ENCODE results near the gene SCN2B.

SCN2B gene, protein sequence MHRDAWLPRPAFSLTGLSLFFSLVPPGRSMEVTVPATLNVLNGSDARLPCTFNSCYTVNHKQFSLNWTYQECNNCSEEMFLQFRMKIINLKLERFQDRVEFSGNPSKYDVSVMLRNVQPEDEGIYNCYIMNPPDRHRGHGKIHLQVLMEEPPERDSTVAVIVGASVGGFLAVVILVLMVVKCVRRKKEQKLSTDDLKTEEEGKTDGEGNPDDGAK
- total RNA-seq: 0 reads per million in 4 donors

DNA sequence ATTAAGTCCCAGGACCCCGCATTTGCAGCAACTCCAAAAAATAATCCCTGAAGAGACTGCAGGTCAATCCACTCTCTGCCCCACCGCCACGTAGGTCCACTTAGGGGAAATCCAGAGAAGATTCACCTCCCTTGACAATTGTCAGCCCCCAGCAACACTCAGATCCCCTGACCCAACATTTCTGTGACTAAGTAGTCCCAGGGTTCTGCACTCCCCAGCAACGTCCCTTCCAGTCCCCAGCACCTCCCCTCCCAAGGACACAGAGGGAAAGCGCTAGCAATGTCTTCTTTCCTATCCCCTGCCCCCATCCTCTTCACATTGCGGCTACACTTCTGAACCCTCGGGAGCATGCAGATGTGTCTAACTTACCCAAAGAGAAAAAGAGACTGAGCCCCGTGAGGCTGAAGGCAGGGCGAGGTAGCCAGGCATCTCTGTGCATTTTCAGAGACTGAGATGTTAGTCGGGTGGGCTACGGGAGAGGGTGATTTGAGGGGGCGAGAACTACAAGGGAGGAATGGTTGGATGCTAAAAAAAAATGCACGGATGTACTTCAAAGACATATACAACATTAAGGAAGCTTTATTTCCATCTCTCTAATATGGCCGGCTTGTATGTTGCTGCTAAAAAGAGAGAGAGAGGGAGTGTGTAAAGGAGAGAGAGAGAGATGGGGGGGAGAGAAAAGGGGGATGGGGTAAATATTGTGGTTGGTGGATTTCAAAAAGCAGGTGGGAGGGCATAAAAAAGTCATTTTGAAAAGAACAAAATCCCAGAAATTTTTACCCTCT is at the start of gene SCN2B:
Gene SCN2B (minus strand): TSS at position 647 of the 785 bp plus-strand sequence. CDS start 208 bp downstream, at position 439.
- DNase-seq: no peak

DNA sequence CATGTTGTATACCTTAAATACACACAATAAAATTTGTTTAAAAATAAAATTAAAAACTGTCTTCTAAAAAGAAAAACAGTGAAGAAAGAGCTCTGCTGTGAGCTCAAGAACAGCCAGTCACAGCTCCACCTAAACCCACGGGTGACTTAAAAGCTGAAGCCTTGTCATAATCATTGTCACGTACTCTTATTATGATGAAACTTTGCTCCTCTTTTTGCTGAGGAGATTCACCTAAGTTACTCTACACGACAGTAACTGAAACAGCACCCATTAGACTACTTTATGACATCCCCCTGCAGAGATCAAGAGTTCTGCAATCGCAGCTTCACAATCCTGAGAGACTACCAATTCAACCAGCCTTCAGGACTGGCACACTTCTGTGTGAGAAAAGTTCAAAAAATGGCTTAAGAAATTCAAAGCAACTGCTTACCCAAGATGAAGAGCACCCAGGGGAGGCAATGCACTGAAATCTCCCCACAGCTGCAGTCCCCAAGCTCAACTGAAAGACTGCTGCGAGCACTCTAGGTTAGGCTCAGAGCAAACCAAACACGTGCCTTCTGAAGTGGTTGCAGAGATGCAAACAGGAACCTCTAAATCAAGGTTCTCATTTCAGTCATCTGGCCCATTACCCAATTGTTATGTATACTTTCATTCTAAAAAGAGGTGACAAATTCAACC is 48.2 kb upstream of the SCN2B start, which contains the start of gene JAML:
Gene JAML (minus strand): TSS at position 501 of the 678 bp plus-strand sequence. CDS start 10,145 bp downstream, outside the sequence.
- DNase-seq: peak in 4 of 5 donors; percentile 33 to 91 (median 54)

DNA sequence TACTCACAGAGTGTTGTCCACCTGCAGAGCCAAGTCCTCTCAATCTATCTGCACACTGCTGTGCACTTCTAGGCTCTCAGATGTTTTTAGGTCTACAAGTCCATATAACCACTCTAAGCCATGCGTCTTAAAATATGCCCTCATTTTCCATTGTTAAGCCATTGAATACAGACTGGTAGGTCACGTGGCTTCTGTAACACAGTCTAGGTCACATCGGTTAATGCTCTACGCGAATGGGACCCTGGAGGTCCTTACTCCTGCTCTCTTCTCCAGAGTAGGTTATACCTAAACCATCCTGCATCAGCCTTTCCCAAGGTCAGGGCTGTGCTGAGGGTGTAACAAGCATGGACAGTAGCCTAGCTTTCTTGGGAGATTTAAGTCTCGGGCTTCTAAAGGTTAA is 47.6 kb upstream of the SCN2B start:
- peak in 1 of 5 donors; percentile 60 for DNase-seq

DNA sequence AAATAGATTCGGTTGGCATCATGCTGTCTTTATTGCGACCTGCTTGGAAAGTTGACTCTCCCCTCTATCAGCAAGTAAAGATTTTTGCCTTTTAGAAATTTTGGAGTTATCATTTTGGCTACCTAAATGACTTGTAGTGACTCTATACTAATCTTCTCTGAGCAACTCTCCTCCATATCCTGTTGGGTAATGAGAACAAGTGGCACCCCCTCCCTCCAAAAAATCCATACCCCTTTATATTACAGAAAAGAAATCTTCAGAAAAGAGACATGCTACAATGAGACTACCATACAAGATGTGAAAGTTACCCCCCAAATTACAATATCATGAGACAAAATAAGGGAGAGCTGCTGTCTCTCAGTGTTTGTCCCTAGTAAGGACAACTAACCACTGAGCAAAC is 47.1 kb upstream of the SCN2B start:
- DNase-seq: peak in 1 of 5 donors; percentile 52

DNA sequence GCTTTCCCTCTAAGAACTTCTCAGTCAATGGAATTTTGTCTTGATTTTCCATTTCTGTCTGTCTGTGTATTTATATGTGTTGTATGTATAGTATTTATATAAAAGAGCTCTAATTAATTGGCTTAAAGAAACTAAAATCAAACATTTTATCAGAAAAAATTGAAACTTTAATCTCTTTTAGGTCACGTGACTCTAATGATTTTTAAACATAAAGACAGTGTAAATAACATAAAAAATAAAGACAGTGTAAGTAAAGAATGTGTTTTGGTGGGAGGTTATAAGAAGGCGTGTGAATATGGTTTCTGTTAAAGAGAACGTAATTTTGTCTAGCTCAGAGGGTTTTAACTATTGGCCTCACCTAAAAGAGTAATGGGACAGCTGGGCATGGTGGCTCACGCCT is 46.0 kb upstream of the SCN2B start:
- no peak for DNase-seq

DNA sequence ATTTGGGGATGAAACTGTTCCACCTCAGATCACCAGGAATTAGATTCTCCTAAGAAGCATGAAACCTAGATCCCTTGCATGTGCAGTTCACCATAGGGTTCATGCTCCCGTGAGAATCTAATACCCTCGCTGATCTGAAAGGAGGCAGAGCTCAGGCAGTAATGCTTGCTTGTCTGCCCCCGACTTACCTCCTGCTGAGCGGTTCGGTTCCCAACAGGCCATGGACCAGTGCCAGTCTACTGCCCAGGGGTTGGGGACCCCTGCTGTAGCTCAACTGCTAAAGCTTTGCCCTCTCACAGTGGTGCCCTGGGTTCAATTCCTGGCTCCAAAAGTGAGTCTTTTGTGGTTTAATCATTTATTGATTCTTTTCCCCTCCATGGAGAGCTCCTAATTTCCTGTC is 45.0 kb upstream of the SCN2B start:
- DNase-seq: no peak

DNA sequence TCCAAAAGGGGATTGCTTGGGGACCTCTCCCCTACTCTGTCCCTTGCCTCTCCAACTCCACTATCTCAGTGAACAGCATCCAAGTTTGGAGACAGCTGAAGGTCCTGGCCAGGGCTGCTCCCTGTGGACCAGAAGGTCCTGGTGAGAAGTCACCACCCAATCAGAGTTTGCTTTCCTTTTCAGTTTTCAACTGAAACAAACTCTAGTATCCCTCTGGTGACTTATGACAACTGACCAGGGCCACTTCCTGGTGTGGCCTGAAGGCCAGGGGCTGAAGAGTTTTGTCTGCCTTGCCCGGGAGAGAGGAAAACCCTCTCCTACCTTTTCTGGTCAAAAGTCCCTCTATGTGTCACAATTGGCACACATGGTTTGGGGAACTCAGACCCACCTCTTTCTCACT is 43.3 kb upstream of the SCN2B start:
- no peak for DNase-seq

DNA sequence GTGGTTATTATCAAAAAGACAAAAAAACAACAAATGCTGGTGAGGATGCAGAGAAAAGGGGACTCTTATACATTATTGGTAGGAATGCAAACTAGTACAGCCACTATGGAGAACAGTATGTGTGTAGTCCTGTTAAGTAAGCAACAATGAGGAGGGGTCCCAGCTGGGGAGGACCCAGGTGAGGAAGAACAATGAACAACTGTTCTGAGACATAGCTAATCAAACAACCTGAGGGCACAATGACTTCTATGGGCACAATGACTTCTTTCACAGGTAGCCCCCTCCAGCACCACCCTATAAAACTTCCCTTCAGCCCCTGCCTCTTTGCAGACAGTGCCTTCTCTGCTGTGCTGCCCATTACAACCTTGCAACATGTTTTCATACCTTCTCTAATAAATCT is 42.8 kb upstream of the SCN2B start:
- DNase-seq: no peak

DNA sequence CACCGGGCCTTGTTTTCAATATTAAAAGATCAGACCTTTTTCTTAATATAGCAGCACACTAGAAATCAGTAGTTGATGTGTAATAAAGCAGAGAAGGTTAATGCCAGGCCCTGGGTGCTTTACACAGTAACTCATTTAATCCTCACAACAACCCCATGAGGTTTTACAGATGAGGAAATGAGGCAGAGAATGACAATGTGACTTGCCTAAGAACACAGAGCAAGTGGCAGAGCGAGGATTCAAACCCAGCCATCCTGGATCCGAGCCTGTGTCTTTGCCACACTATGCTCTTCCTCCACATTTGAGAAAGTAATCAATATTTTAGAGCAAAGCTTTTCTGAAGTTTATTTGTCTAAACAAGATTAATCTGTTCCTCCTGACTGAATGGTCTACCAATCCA is 41.1 kb upstream of the SCN2B start:
- DNase-seq: peak in 1 of 5 donors; percentile 67

DNA sequence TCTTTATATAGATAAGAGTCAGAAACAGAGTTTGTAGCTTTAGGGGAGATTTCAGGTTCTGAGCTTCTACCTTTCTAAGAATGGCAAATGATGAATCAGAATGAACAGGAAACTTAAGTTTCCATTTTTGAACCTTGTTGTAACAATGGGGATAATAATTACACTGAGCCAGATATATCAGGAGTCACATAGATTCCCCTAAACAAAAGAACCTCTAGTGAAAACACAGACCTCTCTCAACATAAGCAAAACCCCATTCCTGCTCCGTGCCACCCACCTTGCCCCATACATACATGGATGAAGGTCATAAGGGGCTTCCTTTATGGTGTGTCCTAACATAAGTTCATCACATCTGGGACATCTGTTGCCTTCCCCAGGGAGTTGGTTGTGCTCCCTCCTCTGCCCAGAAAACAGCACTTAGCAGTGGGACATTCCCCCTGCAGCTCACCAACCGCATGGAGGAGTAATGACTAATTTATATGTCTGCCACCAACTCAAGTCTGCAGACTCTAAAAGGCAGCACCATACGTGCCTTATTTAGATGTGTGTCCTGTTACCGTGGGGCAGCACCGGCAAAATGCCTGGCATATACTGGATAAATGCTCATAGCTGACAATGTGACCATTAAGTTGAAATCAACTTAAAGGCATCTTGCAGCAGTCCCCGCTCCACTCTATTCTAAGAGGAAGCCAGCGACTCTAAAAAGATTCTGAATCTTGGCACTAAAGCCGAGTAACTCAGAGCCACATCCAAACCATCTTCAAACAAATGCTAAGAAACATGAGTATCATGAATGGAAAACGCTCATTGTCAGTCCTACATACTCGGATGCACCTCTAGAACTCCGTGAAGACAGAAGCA is 40.4 kb upstream of the SCN2B start:
- DNase-seq: peak in 2 of 5 donors; percentile 19 to 72

DNA sequence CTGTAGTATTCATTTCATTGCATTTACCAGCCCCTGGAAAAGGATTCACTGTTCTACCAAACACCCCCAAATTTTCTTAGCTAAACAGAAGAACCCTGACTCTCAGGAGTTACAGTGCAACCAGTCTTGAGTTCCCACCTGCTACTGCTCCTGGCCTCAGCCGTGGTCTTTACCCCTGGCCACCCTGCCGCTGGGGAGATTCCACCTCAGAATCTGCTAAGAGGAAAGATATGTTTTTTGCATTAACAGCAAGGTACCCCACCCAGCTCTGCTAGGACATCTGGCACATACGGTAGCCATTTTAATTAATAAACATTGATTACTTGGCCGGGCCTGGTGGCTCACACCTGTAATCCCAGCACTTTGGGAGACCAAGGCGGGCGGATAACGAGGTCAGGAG is 39.3 kb upstream of the SCN2B start:
- no peak for DNase-seq

DNA sequence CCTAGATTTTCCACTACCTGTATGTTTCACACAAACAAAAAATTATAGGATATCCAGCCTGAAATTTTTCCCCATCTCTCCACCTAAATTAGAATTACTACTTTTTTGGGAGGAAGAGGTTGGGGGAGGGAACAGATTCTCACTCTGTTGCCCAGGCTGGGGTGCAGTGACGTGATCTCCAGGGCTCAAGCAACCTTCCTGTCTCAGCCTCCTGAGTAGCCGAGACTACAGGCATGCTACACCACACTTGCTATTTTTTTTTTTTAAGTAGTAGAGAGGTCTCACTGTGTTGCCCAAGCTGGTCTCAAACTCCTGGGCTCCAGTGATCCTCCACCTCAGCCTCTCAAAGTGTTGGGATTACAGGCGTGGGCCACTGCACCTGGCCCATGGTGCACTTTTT is 38.8 kb upstream of the SCN2B start:
- DNase-seq: peak in 1 of 5 donors; percentile 53

DNA sequence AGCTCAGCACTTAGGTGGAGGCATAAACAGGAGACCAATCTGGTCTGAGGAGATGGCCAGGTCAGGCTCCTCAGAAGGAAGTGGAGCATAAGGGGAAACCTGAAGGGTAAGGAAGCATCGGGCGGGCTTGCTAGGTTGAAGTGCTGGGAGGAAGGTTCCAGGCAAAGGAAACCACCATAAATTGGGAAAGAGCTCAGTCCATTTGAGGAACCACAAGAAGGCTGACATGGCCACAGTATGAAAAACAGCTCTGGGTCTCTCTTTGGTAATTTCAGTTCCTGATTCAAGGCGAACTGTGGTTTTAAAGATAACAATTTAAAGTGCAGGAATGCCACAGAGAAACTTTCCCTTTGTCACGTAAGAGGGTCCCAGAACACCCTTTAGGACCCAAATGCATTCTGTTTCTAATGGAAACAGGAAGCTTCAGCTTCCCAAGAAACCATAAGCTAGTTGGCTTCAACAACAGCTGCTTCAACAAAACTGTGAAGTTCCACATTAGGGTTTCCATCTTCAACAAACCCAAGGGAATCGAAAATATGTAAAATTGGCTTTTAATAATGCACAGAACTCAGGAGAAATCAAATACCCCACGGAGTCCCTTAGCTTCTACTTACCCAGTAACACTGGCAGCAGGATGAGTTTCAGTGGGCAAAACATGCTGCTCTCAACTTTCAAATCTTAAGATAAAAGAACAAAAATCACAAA is 37.9 kb upstream of the SCN2B start:
- DNase-seq: no peak

DNA sequence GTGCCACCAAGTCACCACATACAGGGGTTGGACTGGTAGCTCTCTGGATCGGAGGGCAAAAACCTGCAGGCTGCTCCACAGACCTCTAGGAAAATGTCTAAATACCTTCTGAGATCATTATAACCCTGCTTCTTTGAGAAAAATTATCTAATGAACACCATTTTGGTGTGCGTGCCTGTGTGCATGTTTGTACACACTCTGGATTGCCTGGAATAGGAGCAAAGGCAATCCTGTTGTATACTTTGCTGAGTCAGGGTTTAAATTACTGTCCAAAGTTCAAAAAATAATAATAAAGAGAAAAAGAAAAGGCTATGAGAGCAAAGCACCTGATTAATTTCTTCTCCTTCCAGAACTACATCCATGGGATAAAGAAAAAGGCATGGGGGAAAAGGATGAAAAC is 37.3 kb upstream of the SCN2B start:
- DNase-seq: no peak

DNA sequence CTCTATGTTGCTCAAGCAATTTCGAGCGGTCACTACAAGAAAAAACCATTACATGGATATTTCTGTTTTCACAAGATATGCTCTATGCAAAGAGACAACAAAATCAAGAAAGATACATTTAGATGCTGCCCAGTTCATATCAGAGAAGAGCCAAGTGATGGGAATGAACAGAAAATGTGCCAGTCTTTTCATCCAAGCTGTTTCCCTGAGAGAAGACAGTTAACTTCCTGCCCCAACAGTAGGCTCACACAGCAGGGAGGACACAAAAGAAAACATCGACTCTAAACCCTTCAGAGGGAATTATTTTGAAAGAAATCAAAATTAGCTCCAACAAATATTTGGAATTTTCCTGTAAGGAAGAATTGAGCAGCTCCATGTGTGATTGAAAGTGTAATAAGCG is 36.8 kb upstream of the SCN2B start:
- DNase-seq: no peak

DNA sequence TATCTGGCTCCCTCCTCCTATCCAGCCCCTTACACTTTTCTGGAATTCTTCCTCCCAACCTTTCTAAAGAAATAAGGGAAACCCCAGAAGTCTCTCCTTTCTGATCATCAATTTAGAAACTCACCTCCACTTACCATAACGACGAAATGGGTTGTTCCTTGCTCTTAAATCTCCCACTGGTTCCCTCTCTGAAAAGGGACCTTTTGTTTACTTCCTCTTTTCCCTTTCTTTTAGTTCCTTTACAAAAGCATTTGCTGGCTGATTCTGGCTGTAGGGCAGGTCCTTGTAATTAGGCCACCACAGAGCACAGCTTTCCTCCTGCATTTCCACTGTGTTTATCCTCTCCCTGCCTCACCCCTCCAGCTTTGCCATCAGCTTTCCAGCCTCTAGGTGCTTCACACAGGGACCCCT is 36.3 kb upstream of the SCN2B start:
- DNase-seq: no peak

DNA sequence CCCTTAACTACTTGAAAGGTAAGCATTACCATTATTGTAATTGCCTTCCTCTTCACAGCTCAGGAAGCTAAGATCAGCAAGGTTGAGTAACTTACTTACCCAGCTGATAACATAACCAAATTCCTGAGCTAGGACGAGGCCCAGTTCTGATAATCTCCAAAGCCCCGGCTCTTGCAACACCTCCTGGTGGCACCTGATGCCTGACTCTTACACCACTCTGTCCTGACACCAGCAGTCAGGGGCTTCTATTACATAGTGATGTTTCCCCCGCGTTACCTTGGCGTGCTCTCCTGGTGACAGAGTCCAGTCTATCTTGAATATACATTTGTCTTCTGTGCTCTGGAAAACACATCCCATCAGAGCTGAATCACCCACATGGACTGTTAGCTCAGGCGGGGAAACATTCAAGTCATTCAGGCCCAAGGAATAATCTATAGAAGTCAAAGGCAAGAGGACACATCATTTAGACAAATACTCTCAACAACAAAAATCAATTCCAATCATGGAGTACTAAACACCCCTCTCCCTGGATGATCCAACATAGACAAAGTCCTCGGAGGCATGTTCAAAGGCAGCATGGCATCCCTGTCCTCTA is 35.8 kb upstream of the SCN2B start:
- no peak for DNase-seq

DNA sequence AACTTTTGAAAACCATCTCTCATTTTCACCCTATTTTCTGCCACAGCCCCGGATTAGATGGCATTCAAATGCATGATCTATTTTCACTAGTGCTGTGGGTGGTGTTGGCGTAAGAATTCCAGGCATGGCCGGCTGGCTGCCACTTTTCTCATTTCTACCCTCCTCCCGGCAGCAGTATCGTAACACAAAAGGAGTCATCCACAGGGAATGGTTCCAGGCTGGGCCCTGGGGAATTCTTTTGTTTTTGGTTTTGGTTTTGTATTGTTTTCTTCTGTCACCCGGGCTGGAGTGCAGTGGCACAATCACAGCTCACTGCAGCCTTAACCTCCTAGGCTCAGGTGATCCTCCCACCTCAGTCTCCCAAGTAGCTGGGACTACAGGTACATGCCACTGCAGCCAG is 34.6 kb upstream of the SCN2B start:
- DNase-seq: no peak

DNA sequence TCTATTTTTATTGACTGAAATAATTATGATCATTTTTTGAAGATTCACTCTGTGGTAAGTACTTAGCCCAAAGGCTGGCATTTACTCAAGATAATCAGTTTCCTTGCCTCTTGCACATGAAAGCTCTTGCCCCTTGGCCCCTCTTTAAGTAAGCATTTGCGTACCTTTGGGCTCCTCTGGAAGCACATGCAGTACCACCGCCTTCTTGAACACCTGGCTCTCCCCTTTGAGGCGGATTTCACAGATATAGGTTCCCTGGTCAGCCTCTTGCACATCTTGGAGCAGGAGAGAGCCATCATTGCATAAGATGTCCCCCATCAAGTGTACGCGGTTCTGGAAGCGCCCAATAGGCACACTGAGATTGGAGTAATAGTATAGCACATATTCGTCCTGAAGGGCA is 33.9 kb upstream of the SCN2B start:
- DNase-seq: no peak

DNA sequence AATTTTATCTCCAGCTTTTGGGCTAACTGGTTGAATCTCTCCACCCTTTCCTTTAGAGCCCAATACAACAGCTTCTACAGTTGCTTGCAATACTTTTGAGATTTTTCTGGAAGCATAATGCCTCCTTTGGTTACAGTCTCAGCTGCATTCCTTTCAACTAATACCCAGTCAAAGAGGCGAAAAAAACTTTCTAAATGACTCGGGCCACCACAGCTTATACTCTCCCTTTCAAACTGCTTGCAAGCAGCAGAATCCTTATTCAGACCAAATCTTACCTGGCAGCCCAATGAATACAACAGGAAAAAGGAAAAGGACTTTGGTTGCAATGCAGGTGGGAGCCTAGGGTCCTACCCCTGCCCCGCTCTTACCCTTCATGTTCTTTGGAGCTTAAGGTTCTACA is 32.6 kb upstream of the SCN2B start:
- DNase-seq: no peak

DNA sequence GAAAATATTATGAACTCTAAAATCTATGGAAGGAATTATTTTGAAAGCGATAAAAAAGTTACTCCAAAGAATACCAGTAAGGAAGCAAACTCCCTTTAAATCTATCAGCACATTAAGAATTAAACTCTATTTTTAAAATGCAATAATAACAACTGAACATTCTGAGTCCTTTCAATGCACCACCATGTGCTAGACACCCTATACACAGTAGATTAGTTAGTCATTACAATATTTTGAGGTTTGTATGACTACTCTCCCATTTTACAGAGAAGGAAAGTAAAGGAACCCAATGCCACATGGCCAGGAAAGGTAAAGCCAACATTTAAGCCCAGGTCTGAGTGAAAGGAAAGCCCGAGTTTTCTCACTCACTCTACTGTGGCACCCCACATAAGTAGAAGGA is 30.6 kb upstream of the SCN2B start:
- no peak for DNase-seq

All from T-helper 1 cell (primary cell).